DMS53 treated with DMSO at 0.1 percent for 48 hours (cell line): ENCODE measurements around the gene EIF4G1.

Experiments
- DNase-seq: peaks from one replicate; lab custom pipeline; 2025; ENCODE audit not compliant: unreplicated experiment; lab: John Stamatoyannopoulos, UW

EIF4G1 gene

DNA sequence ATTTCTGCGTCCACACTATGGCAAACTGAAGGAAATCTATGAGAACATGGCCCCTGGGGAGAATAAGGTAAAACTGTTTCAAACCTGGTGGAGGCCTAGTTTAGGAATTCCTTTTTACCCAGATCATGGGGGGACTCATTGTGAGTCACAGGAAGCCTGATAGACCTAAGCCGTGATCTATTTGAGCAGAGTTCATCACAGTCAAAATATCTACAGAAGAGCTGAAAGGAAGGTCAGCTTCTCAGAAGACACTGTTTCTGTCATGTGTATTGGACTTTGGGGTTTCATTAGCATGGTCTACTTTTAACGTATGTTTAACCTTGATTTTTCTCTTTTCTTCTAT is 14.1 kb upstream of the EIF4G1 start:
- no peak for DNase-seq

DNA sequence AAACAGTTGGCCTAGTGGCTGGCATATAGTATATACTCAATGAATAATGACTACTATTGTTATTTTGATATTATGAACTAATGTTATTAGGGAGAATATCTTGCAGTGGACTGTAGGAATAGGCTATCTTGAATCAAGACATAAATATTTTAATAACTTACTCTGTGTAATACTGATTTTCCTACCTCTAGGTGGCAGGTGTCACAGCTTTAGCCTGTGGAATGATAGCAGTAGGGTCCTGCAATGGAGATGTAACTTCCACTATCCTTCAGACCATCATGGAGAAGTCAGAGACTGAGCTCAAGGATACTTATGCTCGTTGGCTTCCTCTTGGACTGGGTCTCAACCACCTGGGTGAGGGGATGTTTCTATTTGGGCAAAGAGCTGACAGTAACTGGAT is 8.8 kb upstream of the EIF4G1 start:
- DNase-seq = peak; percentile 7

DNA sequence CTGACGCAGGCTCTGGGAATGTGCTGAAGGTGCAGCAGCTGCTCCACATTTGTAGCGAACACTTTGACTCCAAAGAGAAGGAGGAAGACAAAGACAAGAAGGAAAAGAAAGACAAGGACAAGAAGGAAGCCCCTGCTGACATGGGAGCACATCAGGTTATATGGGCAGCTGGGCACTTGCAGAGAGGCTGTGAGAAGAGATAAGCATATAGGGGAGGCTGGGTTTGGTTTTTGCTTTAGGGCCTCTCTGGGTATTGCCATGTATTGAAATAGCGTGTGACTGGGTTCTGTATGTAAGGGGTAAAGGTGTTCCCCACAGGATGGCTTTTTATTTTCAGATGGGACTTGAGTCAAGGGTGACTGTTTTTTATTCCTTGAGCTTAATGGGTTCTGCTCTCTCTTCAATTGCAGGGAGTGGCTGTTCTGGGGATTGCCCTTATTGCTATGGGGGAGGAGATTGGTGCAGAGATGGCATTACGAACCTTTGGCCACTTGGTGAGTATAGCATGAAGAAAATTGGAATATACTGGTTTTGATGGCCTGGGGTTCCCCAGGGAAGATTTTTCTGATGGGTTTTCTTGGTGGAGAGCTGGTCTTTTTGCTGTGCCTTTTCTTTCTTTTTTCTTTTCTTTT is 7.9 kb upstream of the EIF4G1 start:
- no peak for DNase-seq

DNA sequence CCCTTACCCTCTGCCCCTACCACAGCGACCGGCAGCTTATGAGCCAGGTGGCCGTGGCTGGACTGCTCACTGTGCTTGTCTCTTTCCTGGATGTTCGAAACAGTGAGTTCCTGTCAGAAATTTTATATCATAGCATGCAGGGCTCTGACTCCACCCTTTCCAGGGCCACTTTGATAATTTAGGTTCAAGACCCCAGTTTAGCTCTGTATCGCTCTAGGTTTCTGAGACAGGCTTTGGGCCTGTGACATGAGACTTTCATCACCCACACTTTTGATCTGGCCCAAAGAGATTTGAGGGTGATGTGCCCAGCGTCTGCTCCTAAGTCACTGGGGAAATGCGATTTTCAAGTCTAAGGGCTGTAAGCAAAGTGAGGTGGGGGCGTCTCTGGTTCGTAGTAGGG is 6.5 kb upstream of the EIF4G1 start:
- no peak for DNase-seq

DNA sequence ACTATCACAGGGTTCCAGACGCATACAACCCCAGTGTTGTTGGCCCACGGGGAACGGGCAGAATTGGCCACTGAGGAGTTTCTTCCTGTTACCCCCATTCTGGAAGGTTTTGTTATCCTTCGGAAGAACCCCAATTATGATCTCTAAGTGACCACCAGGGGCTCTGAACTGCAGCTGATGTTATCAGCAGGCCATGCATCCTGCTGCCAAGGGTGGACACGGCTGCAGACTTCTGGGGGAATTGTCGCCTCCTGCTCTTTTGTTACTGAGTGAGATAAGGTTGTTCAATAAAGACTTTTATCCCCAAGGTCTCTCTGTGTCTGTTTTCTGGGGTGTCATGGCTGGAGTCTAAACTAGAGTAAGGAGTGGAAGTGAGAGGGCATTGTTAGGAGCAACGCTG is 5.7 kb upstream of the EIF4G1 start:
- DNase-seq = no peak

DNA sequence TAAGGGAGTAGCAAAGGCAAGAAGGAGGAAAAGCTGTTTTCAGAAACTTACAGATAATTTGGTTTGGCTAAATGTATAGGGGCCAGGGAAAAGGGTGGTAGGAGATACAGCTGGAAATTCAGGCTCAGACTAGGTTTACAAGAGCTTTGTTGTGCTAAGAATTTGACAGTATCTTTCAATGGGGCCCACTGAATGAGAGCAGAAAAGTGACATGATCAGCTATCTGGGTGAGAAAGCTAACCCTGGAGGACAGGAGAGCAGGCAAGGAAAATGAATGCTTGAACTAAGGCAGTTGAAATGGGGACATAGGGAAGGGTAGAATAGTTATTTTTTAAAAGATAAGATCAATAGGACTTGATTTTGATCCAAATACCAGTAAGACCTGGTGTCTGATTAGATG is 2.8 kb upstream of the EIF4G1 start:
- DNase-seq = no peak

DNA sequence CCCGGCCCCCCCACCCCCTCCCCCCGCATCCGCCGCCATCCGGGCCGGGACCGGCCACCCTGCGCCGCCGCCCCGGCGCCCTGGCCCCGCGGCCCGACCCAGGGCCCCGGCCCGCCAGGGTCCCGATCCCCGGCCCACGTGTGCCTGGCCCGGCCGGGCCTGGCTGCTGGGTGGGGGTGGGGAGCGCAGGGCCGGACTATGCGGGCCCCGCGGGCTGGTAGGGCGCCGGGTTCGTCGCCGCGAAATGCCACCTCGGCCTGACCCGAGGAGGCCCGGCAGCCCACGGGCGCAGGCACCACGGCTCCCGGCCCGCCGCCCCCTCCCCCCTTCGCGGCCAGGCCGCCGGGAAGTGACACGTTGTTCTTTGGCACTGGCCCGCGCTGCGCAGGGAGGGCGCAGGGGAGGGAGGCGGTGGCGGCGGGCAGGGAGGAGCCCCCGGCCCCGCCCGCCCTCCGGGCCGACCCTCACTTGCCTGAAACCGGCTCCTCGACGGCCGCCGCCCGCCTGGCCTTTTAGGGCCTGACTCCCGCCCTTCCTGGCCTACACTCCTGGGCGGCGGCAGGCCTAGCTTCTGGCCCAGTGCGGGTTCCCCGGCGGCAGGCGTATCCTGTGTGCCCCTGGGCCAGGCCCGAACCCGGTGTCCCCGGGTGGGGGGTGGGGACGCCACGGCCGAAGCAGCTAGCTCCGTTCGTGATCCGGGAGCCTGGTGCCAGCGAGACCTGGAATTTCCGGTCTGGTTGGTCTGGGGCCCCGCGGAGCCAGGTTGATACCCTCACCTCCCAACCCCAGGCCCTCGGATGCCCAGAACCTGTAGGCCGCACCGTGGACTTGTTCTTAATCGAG is 515 bp downstream of the EIF4G1 start:
- no peak for DNase-seq

DNA sequence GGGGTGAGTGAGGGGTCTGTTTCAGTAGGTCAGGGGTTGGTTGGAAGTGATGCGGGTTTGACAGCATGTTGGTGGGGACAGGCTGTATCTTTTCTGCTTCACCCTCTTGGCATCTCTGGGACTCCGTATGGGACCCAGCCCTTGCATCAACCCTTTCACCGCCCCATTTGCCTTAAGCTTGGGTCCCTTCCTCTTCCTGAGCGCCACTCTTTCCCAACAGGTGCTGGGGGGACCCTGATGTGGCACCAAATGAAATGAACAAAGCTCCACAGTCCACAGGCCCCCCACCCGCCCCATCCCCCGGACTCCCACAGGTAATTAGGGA is 1.1 kb downstream of the EIF4G1 start:
- DNase-seq = no peak

DNA sequence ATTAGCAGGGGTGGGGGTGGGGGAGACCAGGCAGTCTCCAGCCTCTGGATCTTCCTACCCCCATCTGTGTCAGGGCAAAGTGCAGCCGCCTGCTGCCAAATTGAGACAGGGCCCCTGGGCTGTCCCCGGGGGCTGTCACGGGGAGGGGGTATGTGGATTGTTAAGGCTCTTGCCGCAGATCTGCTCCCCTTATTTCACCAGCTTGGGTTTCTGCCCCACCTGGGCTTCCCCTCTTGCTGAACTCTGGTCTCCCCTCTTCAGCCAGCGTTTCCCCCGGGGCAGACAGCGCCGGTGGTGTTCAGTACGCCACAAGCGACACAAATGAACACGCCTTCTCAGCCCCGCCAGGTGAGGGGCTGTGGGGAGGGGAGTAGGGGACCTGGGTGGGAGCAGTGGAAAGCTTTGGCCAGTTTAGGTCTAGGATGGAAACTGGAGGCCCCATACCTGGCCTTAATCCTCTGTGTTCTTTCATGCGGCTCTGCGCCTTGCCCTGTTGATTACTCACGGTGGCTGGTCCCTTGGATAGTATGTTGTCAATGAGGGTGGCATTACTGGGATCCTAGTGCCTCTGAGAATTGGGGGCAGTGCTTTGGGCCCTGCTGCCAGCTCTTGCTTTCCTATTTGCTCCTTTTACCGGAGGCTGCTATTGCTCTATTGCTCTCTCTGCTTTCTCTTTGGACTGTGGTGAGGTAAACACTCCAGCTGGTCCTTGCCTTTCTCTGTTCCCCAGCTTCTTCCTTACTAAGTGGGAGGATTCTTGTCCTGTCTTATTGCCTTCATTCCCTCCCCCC is 1.7 kb downstream of the EIF4G1 start:
- no peak for DNase-seq

DNA sequence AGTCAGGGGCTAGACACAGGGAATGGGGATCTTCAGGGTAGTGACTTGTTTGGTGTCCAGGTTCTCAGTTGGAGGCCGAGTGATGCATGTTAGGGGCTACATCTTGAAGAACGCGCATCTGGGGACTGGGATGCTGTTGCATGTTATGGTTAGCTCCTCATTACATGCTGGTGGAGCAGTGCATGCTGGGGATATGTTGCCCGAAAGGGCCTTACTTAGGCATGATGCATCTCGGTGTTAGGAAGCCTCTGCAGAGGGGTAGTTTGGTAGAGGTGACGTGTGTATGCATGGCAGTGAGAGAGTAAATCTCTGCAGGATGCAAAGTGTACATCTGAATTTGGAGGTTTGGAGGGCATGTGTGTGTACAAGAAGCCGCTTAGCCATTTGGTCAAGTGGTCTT is 2.4 kb downstream of the EIF4G1 start:
- DNase-seq = no peak

DNA sequence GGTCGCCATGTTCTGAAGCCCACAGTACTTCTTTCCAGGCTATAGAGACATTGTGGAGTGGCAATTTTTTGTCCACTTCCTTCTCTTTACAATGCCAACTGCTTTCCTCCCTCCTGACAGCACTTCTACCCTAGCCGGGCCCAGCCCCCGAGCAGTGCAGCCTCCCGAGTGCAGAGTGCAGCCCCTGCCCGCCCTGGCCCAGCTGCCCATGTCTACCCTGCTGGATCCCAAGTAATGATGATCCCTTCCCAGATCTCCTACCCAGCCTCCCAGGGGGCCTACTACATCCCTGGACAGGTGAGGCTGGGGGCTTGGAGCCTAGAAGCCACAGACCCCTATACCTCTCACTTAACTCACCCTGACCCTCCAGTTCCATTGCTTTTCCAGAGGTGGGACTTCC is 2.8 kb downstream of the EIF4G1 start:
- DNase-seq = no peak

DNA sequence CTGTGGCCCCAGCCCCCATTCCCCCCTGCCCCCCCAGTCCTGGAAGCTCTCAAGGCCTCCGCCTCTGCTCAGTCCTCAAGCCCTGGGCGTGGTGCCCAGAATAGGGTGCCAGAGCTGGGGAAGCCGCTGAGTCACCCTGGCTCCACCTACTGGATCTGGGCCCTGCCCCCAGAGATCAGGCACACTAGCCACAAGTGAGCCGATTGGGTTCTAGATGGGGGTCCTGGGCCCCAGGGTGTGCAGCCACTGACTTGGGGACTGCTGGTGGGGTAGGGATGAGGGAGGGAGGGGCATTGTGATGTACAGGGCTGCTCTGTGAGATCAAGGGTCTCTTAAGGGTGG is 5.7 kb downstream of the EIF4G1 start:
- DNase-seq = peak; percentile 40

DNA sequence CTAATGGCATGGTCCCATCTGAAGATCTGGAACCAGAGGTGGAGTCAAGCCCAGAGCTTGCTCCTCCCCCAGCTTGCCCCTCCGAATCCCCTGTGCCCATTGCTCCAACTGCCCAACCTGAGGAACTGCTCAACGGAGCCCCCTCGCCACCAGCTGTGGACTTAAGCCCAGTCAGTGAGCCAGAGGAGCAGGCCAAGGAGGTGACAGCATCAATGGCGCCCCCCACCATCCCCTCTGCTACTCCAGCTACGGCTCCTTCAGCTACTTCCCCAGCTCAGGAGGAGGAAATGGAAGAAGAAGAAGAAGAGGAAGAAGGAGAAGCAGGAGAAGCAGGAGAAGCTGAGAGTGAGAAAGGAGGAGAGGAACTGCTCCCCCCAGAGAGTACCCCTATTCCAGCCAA is 7.3 kb downstream of the EIF4G1 start:
- DNase-seq = no peak

DNA sequence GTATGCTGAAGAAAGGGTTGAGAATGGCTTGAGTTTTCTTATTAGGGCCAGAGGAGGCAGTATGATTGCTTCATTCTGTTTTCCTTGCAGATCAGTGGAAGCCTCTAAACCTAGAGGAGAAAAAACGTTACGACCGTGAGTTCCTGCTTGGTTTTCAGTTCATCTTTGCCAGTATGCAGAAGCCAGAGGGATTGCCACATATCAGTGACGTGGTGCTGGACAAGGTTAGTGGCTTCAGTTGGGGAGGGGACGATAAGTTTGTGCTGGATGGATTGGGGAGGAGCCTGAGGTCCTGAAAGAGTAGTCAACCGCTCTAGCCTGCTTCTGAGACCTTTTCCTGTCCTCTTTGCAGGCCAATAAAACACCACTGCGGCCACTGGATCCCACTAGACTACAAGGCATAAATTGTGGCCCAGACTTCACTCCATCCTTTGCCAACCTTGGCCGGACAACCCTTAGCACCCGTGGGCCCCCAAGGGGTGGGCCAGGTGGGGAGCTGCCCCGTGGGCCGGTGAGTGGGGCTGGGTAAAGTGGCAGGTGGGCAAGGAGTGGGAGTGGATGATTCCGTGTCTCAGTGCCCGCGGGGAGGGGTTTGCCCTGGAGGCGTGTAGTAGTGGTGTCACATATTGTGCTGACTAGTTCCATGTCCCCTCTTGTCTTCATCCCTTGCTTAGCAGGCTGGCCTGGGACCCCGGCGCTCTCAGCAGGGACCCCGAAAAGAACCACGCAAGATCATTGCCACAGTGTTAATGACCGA is 8.5 kb downstream of the EIF4G1 start:
- DNase-seq = no peak

DNA sequence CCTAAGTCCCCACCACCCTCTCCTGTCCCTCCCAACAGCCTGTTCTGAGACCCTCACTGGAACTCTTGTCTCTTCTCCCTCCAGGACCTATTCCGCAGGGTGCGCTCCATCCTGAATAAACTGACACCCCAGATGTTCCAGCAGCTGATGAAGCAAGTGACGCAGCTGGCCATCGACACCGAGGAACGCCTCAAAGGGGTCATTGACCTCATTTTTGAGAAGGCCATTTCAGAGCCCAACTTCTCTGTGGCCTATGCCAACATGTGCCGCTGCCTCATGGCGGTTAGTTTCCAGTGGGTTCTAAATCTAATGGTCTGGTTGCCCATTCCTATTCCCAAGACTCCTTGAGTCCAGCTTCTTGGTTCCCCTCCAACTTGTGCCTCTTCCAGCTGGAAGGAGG is 9.3 kb downstream of the EIF4G1 start:
- no peak for DNase-seq

DNA sequence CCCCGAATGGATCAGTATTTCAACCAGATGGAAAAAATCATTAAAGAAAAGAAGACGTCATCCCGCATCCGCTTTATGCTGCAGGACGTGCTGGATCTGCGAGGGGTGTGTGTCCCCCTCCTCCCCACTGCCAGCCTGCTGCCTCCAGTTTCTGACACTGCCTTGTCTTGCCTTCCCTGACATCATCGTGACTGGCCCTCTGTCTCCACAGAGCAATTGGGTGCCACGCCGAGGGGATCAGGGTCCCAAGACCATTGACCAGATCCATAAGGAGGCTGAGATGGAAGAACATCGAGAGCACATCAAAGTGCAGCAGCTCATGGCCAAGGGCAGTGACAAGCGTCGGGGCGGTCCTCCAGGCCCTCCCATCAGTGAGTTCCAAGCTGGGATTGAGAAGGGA is 10.9 kb downstream of the EIF4G1 start:
- DNase-seq = no peak

DNA sequence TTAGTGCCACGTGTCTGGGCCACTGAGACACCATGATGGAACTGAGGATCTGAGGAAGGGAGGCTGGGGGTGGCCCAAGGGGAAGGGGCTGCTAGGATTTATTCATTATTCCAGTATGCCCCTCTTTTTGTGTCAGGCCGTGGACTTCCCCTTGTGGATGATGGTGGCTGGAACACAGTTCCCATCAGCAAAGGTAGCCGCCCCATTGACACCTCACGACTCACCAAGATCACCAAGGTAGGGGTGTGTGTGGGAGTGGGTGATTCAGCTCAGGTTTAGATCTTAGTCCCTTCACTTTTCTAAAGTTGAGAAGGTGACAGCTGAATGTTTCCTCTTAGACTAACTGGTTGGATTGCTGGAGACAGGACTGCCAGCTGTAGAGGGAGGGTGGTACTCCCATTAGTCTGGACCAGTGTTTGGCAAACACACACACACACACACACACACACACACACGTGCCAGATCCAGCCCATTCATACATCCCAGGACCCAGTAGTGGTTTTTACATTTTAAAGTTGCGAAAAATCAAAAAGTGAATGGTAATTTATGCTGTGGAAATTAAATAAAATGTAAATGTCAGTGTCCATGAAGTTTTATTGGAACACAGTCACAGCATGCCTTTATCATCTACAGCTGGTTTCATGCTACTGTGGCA is 11.4 kb downstream of the EIF4G1 start:
- DNase-seq = no peak

DNA sequence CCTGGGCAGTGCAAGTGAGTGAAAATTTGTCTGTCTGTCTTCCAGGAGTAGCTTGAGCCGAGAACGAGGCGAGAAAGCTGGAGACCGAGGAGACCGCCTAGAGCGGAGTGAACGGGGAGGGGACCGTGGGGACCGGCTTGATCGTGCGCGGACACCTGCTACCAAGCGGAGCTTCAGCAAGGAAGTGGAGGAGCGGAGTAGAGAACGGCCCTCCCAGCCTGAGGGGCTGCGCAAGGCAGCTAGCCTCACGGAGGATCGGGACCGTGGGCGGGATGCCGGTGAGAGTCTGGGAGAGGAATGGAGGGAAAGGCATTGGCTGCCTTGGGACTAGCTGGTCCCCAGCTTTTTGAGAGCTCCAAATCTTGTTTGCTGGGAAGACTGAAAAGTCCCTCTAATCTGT is 12.8 kb downstream of the EIF4G1 start:
- no peak for DNase-seq

DNA sequence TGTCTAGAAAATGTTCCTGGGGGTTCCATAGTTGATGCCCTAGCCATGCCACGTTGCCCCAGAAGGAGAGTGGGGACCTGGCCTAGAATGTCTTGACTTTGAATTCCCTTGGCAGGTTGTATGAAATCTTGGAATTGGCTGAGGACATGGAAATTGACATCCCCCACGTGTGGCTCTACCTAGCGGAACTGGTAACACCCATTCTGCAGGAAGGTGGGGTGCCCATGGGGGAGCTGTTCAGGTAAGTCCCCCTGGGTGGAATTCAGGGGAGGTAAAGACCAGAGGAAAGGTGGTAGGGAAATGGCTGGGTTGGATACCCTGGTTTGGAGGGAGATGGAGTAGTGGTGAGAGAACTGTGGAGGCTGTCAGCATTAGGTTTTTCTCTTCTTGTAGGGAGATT is 14.1 kb downstream of the EIF4G1 start:
- no peak for DNase-seq

DNA sequence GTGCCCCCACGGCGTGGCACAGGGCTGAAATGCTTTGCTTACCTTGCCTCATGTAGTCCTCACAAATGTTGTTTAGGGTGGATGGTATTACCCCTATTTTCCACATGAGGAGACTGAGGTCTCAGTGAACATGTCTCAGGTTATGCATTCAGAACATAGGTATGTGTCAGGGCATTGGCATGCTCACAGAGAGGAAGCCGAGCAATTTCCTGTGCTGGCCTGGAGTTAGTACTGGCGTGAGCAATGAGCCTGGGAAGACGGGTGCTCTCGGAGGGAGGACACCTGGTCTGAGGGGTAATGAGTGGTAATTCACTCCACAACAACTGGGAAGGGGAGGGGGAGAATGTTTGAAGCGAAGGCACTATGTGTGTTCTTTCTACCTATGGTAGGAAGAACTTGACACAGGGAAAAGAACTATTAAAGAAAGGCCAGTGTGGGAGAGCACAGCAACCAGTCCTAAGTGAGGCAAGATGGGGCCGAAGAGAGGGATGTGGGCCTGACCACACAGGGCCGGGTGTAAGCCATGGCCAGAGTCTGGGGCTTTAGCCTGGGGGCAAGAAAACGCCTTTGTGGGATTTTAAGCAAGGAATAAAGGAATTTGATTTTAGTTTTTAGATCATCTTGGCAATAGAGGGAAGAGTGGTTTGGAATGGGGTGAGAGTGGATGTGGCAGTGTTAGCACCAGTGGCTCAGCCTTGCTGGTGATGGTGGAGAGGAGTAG is 18.1 kb downstream of the EIF4G1 start:
- no peak for DNase-seq

DNA sequence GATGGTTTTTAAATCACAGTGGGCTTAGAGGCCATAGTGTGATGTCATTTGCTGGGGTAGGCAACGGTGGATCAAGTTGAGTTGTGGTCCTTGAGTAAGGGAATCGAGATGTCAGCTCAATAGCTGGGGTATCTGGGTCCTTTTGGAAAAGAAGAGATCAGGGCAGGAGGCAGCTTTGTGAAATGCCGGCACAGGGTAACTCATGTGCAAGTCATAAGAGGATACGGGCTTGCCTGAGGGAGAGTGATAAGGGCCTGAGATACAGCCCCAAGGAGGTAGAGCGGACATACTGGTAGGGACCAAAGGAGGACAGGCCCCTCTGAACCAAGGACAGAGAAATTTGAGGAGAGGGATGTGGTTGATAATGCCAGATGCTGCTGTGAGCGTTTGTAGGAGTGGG is 18.8 kb downstream of the EIF4G1 start:
- no peak for DNase-seq
